Measurements from ENCODE around the gene MID1.
A peak's percentile ranks its signal among the peaks of the same experiment; 100 is the strongest.

The MID1 gene

DNA sequence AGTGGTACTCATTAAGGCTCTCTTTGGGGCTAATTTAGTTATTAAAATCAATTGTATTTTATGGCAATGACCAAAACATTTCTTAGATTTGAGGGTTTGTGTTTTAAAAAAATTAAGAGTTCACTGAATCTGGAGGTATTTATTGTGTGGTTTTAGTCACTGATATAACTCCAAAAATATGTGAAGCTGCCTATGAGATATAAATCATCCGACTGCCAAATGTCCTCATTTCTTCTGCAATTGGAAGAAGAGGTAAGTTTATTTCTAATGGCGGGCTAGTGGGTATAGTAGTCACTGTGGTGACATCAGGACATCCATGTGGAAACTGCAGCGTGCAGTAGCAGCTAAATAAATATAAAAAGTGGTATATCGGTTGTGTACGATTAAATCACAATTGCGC is 205.5 kb downstream of the MID1 start:
- no peak for DNase-seq (ENCODE audit: low read depth)
- no peak overlapping the region for H3K4me3 ChIP-seq (ENCODE audit: low read depth, low read length)
- TF ChIP-seq MYC (IDR thresholded peaks at IDR 0.05; ENCODE audit: low read depth, low read length), result no peak
- TF ChIP-seq POLR2A (IDR thresholded peaks at IDR 0.05; ENCODE audit: extremely low read depth, insufficient read length), result no peak
- TF ChIP-seq, protein P1, sequence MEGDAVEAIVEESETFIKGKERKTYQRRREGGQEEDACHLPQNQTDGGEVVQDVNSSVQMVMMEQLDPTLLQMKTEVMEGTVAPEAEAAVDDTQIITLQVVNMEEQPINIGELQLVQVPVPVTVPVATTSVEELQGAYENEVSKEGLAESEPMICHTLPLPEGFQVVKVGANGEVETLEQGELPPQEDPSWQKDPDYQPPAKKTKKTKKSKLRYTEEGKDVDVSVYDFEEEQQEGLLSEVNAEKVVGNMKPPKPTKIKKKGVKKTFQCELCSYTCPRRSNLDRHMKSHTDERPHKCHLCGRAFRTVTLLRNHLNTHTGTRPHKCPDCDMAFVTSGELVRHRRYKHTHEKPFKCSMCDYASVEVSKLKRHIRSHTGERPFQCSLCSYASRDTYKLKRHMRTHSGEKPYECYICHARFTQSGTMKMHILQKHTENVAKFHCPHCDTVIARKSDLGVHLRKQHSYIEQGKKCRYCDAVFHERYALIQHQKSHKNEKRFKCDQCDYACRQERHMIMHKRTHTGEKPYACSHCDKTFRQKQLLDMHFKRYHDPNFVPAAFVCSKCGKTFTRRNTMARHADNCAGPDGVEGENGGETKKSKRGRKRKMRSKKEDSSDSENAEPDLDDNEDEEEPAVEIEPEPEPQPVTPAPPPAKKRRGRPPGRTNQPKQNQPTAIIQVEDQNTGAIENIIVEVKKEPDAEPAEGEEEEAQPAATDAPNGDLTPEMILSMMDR (IDR thresholded peaks at IDR 0.05; ENCODE audit: low read depth, low read length), result no peak
- no peak for TF ChIP-seq MAX (IDR thresholded peaks at IDR 0.05; ENCODE audit: low read depth, low read length)

- no peak for TF ChIP-seq MAX (IDR thresholded peaks at IDR 0.05; ENCODE audit: low read depth, low read length)
- H3K4me3 ChIP-seq (ENCODE audit: low read depth, low read length), result no peak overlapping the region
- no peak for DNase-seq (ENCODE audit: low read depth)
Measured at GRCh38 chrX:10414156-10414824, 206.1 kb downstream of the MID1 start.

DNA sequence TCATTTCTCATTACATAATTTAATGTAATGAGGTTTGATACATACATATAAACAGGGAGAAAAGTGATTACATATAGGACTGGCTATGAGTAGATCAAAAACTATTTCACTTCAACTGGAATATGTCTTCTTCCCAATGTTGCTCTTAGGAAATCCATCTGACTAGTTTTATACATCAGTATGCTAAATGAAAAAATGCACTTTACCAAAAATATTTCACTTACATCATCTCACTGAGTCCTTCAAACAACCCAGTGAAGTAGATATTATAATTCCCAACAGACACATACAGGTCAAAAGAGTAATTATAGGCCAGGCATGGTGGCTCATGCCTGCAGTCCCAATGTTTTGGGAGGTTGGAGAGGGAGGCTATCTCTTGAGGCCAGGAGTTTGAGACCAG is 215.9 kb downstream of the MID1 start:
- TF ChIP-seq, protein P1 (IDR thresholded peaks at IDR 0.05; ENCODE audit: low read depth, low read length), result no peak
- no peak for TF ChIP-seq POLR2A (IDR thresholded peaks at IDR 0.05; ENCODE audit: extremely low read depth, insufficient read length)
- no peak for TF ChIP-seq MYC (IDR thresholded peaks at IDR 0.05; ENCODE audit: low read depth, low read length)
- no peak for TF ChIP-seq MAX (IDR thresholded peaks at IDR 0.05; ENCODE audit: low read depth, low read length)
- no peak overlapping the region for H3K4me3 ChIP-seq (ENCODE audit: low read depth, low read length)
- no peak for DNase-seq (ENCODE audit: low read depth)

GRCh38 chrX:10401239-10401638 is 219.1 kb downstream of the MID1 start:
- peak; percentile 2 for DNase-seq (ENCODE audit: low read depth)
- TF ChIP-seq MAX (IDR thresholded peaks at IDR 0.05; ENCODE audit: low read depth, low read length) (no peak), POLR2A (IDR thresholded peaks at IDR 0.05; ENCODE audit: extremely low read depth, insufficient read length) (no peak), MYC (IDR thresholded peaks at IDR 0.05; ENCODE audit: low read depth, low read length) (no peak)
- TF ChIP-seq, protein P1 (IDR thresholded peaks at IDR 0.05; ENCODE audit: low read depth, low read length), result no peak
- no peak overlapping the region for H3K4me3 ChIP-seq (ENCODE audit: low read depth, low read length)

DNA sequence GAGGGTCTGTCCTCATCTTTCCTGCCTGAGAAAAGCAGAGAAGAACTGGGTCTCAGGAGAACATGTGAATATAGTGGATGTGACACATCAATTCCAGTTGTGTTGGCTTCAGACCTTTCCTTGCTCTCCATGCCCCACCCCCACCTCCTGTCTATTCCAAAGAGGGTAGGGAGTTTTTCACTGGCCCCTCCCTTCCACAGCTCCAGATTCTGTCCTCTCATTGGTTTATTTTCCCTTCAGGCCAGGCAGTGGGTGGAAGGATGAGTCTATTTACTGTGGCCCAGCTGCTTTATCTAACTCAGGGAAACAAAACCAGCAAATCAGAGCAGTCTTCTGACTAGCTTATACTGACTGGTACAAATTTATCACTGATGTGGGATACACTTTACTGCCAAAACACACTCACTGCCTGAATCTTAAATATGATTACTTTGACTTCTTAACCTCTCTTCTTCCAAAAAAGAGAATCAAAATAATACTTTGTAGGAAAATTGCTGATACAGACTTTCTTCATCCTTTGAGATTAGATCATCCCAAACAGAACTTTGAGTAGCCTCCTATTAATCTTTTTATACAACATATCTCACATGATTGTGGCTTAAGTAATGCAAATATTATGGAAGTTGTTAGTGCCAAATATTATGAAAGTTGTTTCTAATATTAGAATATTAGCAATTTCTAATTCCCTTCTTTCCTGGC is 221.2 kb downstream of the MID1 start:
- no peak overlapping the region for H3K4me3 ChIP-seq (ENCODE audit: low read depth, low read length)
- DNase-seq (ENCODE audit: low read depth), result no peak
- TF ChIP-seq MYC (IDR thresholded peaks at IDR 0.05; ENCODE audit: low read depth, low read length) (no peak), MAX (IDR thresholded peaks at IDR 0.05; ENCODE audit: low read depth, low read length) (no peak), POLR2A (IDR thresholded peaks at IDR 0.05; ENCODE audit: extremely low read depth, insufficient read length) (no peak)
- TF ChIP-seq, protein P1 (IDR thresholded peaks at IDR 0.05; ENCODE audit: low read depth, low read length), result no peak

DNA sequence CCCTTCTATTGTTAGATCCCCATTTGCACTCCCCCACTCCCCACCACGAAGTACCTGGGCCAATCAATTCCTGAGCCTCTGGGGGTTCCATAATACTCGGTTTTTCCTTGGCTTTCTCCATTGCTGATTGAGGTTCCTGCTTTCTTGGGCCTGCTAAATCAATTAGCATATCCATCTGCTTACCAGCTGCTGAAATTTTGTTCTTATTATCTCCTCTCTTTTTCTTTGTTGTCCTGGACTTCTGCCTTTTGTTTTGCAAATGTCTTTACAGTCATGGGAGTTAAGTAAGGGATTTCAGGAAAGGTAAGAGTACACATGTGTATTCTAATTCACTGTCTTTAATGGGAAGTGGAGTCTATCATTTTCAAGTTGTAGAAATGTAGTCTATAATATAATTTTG is 222.2 kb downstream of the MID1 start:
- H3K4me3 ChIP-seq (ENCODE audit: low read depth, low read length), result no peak overlapping the region
- TF ChIP-seq POLR2A (IDR thresholded peaks at IDR 0.05; ENCODE audit: extremely low read depth, insufficient read length) (no peak), MAX (IDR thresholded peaks at IDR 0.05; ENCODE audit: low read depth, low read length) (no peak), MYC (IDR thresholded peaks at IDR 0.05; ENCODE audit: low read depth, low read length) (no peak)
- TF ChIP-seq, protein P1 (IDR thresholded peaks at IDR 0.05; ENCODE audit: low read depth, low read length), result no peak
- DNase-seq (ENCODE audit: low read depth), result no peak

All from NB4 (cell line).